ENCODE measurements around the gene POU6F2. TPM values are rescaled to one million over a fixed set of nuclear protein-coding genes. Genes with fewer than 3 reads are reported as not detected.

POU6F2 gene
- total RNA-seq, 1 experiment from 2014 or later, result 0.27 TPM

DNA sequence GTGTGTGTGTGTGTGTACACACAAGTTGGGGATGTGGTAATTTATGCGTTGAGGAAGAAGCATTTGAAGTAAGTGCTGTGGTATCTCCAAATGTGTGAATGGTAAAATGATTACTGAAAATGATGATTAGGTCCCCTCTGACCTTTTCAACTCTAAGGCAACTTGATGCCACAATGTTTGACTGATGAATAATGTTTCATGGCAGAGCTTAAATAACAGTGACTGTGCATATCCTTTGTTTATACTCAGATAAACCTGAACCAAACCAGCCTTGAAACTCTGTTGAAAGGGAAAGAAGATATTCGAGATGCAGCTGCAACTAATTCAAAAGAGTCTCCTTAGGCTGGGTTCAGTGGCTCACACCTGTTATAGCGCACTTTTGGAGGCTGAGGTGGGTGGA, 523.6 kb downstream of the POU6F2 start:
- TF ChIP-seq SRF (IDR thresholded peaks at IDR 0.05; ENCODE audit: low read depth), result no peak
- no peak for TF ChIP-seq YY1 (IDR thresholded peaks at IDR 0.05; ENCODE audit: extremely low read depth, insufficient replicate concordance, low read depth, low read length)
- TF ChIP-seq POLR2A (IDR thresholded peaks at IDR 0.05; ENCODE audit: borderline replicate concordance, extremely low read depth, insufficient read depth, insufficient read length), result no peak
- TF ChIP-seq, protein P1, sequence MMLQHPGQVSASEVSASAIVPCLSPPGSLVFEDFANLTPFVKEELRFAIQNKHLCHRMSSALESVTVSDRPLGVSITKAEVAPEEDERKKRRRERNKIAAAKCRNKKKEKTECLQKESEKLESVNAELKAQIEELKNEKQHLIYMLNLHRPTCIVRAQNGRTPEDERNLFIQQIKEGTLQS (IDR thresholded peaks at IDR 0.05), result no peak
- TF ChIP-seq CBX3 (IDR thresholded peaks at IDR 0.05; ENCODE audit: low read depth), result no peak
- TF ChIP-seq EZH2phosphoT487 (IDR thresholded peaks at IDR 0.05; ENCODE audit: borderline replicate concordance), result no peak
- no peak for TF ChIP-seq JUND (IDR thresholded peaks at IDR 0.05)
- no peak for DNase-seq (ENCODE audit: low read depth, low spot score)
- RAD21 ChIA-PET (ENCODE audit: low non-redundant PET in 1 of 2, low total read pairs in 2 of 2, uncharacterized antibody in 2 of 2, unreplicated experiment in 2 of 2), result no interaction called here
- no TSS peak for BruUV-seq (replicated peaks)
- Histone ChIP-seq H3K27me3 (ENCODE audit: insufficient read depth, low read length) (peaks cover 2% of the 10 kb centered on the region; the same call in 1 of the 2 replicates), H3K9me3 (ENCODE audit: control insufficient read depth in 1 of 2, insufficient read depth in 1 of 2, low read depth in 1 of 2, low read length in 2 of 2) (no peaks in the 10 kb centered on the region), H3K9me2 (ENCODE audit: insufficient read depth) (no peaks in the 10 kb centered on the region), H3K4me2 (ENCODE audit: low read length) (no peak overlapping the region), H3K9ac (ENCODE audit: low read length) (no peak overlapping the region), H3K79me2 (ENCODE audit: insufficient read depth, low read length) (no peaks in the 10 kb centered on the region), H2AFZ (ENCODE audit: low read depth, low read length, poor library complexity, severe bottlenecking) (no peak overlapping the region), H3K4me1 (ENCODE audit: control insufficient read depth in 1 of 2, insufficient read depth in 2 of 2, low read length in 2 of 2) (peaks cover 0 to 4% of the 10 kb centered on the region in 2 experiments; a peak in 1 of 4 replicates), H4K20me1 (ENCODE audit: insufficient read depth) (no peaks in the 10 kb centered on the region), H3K27ac (ENCODE audit: low read depth, low read length) (no peak overlapping the region), H3K36me3 (ENCODE audit: control insufficient read depth in 1 of 2, insufficient read depth in 2 of 2, low read length in 2 of 2) (no peaks in the 10 kb centered on the region), H3K4me3 (replicated peaks in 1 of 2; ENCODE audit: low read depth in 1 of 2, low read length in 2 of 2) (no peak overlapping the region)
- POLR2A ChIA-PET, result no interaction called here
- ATAC-seq, result no peak
- CTCF ChIA-PET, result no interaction called here
- intact Hi-C loops (cut with micrococcal nuclease), result no loop called here

DNA sequence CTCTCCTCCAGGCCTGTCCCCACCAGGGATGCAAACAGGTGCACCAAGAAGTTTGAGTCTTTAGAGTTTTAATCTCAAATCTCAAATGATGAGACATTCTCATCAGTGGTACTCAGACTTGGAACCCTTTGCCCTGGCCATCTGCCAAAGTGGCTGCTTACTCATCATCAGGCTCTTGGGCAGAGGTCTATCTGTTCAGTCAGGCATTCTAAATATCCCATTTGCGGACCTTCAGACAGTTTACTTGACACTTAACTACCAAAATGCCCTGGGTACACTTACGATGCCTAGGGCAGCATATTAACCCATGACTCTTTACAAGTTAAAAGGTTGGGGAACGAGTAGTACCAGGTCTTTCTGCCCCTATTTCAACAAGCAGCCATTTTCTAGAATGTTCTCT, 527.3 kb downstream of the POU6F2 start:
- Histone ChIP-seq H4K20me1 (ENCODE audit: insufficient read depth) (no peaks in the 10 kb centered on the region), H3K27ac (ENCODE audit: low read depth, low read length) (no peak overlapping the region), H3K9me3 (ENCODE audit: control insufficient read depth in 1 of 2, insufficient read depth in 1 of 2, low read depth in 1 of 2, low read length in 2 of 2) (no peaks in the 10 kb centered on the region), H2AFZ (ENCODE audit: low read depth, low read length, poor library complexity, severe bottlenecking) (no peak overlapping the region), H3K4me3 (replicated peaks in 1 of 2; ENCODE audit: low read depth in 1 of 2, low read length in 2 of 2) (no peak overlapping the region), H3K9me2 (ENCODE audit: insufficient read depth) (no peaks in the 10 kb centered on the region), H3K9ac (ENCODE audit: low read length) (no peak overlapping the region), H3K36me3 (ENCODE audit: control insufficient read depth in 1 of 2, insufficient read depth in 2 of 2, low read length in 2 of 2) (no peaks in the 10 kb centered on the region), H3K79me2 (ENCODE audit: insufficient read depth, low read length) (no peaks in the 10 kb centered on the region), H3K4me2 (ENCODE audit: low read length) (no peak overlapping the region), H3K4me1 (ENCODE audit: control insufficient read depth in 1 of 2, insufficient read depth in 2 of 2, low read length in 2 of 2) (peaks cover 0 to 4% of the 10 kb centered on the region in 2 experiments; a peak in 1 of 4 replicates), H3K27me3 (ENCODE audit: insufficient read depth, low read length) (no peaks in the 10 kb centered on the region; the same call in 1 of the 2 replicates)
- ChIA-PET POLR2A (no interaction called here), CTCF (no interaction called here), RAD21 (ENCODE audit: low non-redundant PET in 1 of 2, low total read pairs in 2 of 2, uncharacterized antibody in 2 of 2, unreplicated experiment in 2 of 2) (no interaction called here)
- DNase-seq (ENCODE audit: low read depth, low spot score), result peak; percentile 3
- intact Hi-C loops (cut with micrococcal nuclease), result no loop called here
- ATAC-seq, result no peak
- no TSS peak for BruUV-seq (replicated peaks)
- TF ChIP-seq ZFX (IDR thresholded peaks at IDR 0.05) (no peak), TCF7L2 (IDR thresholded peaks at IDR 0.05; ENCODE audit: borderline replicate concordance, extremely low read depth, insufficient read depth, insufficient read length) (no peak), RAD21 (IDR thresholded peaks at IDR 0.05; ENCODE audit: low read depth) (no peak), ELF1 (IDR thresholded peaks at IDR 0.05; ENCODE audit: borderline replicate concordance, low read depth) (no peak), CBX3 (IDR thresholded peaks at IDR 0.05; ENCODE audit: low read depth) (no peak), POLR2AphosphoS5 (IDR thresholded peaks at IDR 0.05; ENCODE audit: low read depth, low read length) (no peak), EZH2 (IDR thresholded peaks at IDR 0.05) (no peak), EGR1 (IDR thresholded peaks at IDR 0.05; ENCODE audit: low read depth) (no peak)
- TF ChIP-seq, protein P1 (IDR thresholded peaks at IDR 0.05), result no peak
- TF ChIP-seq, protein P2, sequence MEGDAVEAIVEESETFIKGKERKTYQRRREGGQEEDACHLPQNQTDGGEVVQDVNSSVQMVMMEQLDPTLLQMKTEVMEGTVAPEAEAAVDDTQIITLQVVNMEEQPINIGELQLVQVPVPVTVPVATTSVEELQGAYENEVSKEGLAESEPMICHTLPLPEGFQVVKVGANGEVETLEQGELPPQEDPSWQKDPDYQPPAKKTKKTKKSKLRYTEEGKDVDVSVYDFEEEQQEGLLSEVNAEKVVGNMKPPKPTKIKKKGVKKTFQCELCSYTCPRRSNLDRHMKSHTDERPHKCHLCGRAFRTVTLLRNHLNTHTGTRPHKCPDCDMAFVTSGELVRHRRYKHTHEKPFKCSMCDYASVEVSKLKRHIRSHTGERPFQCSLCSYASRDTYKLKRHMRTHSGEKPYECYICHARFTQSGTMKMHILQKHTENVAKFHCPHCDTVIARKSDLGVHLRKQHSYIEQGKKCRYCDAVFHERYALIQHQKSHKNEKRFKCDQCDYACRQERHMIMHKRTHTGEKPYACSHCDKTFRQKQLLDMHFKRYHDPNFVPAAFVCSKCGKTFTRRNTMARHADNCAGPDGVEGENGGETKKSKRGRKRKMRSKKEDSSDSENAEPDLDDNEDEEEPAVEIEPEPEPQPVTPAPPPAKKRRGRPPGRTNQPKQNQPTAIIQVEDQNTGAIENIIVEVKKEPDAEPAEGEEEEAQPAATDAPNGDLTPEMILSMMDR (IDR thresholded peaks at IDR 0.05 in 2 of 3, conservative IDR thresholded peaks at IDR 0.05 in 1 of 3; ENCODE audit: borderline replicate concordance in 1 of 3, insufficient read depth in 1 of 3, low read depth in 2 of 3, low read length in 2 of 3), result no peak
- TF ChIP-seq, protein P3, sequence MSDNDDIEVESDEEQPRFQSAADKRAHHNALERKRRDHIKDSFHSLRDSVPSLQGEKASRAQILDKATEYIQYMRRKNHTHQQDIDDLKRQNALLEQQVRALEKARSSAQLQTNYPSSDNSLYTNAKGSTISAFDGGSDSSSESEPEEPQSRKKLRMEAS (IDR thresholded peaks at IDR 0.05), result no peak
